HG03460 (cell line): Measurements from ENCODE around the gene TMEM266.

Experiments
- ATAC-seq: cut with Tn5 transposase; IDR thresholded peaks from one replicate; pipeline ENCODE4 v1.9.1; 2021; ENCODE audit not compliant: unreplicated experiment

TMEM266 gene

DNA sequence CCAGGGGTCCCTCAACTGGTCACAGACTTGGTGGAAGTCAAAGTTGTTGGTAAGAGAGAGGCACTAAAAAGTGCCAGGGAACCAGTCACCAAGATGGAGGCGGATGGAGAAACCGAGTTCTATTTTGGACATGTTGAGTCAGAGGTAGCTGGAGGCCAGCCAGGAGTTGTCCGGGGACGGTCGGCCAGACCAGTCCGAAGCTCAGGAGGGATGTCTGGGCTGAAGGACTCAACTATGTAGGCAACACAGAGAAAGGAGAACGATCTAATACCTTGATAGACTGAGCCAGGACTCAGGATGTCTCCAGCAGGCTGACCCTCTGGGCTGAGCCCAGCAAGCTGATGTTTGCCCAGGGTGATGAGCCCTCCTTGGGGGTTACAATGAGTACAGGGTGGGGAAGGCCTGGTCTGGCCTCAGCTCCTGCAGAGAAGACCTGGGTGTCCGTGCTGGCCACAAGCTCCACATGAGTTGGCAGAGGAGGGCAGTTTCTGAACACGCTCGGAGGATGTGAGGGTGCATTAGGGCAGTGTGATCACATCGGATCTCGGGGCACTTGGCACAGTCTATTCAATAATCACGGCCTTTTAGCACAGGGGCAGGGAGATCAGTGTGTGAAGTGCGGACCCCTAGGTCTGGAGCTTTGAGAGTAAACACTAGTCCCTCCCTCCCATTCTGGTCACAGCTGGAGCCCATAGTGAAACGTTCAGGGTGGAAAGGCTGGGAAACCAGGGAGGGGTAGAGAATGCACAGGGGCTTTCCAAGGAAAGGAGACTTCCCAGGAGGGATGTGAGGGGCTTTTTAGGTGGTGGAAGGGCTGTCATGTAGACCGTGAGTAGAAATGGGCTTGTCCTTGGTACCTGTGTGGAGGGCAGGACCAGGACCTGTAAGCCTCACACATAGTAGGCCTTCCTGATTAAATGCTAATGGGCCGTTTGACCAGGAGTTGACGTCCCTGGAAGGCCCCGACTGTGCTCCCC, 139.6 kb downstream of the TMEM266 start:
- no peak for ATAC-seq

DNA sequence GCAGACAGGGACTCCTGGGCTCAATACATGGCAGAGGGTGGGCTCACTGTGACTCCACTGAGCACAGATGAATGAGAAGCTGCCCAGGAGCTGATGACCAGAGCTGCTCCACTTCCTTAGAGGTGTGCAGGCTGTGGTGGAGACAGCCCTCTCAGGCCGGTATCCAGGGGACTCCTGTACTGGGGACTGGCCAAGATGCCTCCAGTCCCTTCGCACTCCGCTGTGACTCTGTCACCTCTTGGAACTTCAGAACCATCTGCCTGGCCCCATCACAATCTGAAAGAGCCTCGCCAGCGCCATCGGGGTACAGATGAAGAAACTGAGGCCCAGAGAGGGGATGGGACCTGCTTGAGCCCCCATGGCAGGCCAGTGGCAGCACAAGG, 140.3 kb downstream of the TMEM266 start:
- ATAC-seq: no peak

DNA sequence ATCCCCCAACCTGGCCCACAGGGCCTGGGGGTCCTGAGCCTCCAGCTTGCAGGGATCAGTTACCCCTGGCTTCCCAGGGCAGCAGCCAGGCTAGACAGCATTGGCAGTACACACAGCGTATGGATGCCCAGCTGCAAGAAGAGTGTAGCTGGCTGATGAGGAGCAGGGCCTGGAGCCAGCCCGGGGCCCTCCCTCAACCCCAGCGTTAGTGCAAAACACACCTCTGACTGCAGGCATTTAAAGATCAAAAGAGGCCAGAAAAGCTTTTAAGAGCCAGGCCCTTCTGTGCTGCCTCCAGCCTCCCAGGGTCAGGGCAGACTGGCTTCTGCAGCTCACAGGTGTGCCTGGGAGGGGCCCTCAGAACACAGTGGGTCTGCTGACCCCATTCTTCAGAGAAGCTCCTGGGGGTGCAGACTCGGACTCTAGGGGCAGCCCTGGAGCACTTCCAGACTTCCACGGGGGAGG, 140.9 kb downstream of the TMEM266 start:
- no peak for ATAC-seq

DNA sequence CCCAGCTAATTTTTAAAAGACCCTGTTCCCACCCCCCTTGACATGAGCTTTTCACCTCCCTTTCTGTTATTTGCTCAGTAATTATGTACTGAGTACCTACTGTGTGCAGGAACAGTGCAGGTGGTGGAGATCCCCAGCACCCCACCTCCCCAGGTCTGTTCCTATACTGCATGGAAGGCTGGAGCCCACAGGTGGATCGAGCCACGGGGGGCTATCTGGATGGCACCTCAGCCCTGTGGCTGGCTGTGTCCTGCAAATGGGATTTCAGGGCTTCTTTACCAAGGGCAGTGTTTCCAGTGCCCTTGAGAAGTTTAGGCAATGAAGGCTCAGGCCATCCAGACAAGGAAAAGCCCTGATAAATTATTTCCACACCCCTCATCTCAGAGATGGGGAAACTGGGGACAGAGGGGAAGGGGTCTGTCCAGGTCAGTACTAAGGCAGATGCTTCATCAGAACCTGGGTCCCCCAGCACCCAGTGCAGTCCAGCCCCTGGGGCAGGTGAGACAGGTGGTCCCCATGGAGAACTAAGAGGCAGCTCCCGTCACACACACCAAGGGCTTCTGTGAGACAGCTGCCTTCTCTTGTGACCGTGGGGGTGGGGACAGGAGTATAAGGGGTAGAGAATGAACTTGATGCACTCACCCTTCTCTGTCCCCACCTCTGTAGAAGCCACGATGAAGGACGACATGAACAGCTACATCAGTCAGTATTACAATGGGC, 141.9 kb downstream of the TMEM266 start:
- ATAC-seq: no peak

DNA sequence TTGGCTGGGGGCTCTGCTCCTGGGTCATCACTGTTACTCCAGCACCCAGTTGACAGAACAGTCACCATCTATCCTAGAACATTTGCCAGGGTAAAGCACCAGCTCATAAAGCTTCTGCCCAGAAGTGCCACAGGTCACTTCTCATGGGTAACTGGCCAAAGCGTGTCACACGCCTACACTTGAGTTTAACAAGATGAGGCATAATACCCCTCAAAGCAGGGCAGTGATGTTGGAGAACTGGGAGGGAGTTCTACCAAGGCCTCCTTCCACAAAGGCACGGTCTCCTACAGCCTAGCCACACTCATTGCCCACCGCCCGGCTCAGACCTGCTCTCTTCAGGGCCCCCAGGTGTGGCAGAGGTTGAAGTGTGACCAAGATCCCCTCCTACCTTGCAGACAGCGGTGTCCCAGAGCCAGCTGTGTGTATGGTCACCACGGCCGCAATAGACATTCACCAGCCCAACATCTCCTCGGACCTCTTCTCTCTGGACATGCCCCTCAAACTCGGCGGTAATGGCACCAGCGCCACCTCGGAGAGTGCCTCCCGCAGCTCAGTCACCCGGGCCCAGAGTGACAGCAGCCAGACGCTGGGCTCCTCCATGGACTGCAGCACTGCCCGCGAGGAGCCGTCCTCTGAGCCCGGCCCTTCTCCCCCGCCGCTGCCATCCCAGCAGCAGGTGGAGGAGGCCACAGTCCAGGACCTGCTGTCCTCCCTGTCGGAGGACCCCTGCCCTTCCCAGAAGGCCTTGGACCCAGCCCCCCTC, 143.7 kb downstream of the TMEM266 start:
- no peak for ATAC-seq

DNA sequence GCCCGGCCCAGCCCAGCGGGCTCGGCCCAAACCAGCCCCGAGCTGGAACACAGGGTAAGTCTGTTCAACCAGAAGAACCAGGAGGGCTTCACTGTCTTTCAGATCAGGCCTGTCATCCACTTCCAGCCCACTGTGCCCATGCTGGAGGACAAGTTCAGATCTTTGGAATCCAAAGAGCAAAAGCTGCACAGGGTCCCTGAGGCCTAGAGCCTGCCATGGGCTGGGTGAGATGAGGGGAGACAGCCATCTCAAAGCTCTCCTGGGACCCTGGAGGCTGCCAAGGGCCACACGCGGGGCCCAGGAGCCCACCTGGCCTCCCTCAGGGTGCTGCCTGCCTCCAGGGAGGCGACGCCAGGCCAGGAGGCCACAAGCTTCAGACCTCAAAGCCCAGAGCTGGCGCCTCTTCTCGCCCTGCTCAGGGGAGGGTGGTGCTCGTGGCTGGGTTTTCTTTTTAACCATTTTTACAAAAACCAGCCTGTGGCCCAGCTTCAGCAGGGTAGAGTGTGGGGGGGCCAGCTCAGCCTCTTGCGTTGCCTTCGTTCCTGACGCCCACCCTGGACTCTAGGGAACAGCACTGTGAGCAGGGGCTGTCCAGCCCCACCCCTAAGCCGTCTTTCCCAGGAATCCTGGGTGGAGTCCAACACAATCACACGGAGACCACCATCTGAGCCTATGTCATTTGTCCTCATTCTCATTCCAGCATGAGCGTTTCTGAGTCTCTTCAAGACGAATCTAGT, 144.5 kb downstream of the TMEM266 start:
- no peak for ATAC-seq

DNA sequence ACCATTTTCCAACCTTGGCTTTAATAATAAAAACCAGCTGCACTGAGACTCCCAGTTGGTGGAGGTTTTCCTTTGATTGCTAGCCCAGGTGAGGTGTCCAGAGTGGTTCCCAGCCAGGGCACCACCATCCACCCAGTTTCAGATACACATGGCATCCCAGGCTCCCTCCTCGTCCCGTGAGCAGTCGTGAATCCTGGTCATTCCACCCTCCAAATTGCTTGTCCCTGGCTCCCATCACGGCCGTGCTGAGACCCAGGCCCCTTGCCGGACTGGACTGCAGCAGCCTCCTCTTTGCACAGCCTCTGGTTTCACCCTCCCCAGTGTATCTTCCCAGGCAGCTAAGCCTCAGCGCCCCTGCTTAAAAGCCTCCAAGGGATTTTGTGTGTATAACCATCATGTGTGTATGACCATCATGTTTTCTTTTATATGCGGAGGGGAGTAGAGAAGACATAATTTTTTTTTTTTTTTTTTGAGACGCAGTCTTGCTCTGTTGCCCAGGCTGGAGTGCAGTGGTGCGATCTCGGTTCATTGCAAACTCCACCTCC, 145.2 kb downstream of the TMEM266 start:
- ATAC-seq: no peak

DNA sequence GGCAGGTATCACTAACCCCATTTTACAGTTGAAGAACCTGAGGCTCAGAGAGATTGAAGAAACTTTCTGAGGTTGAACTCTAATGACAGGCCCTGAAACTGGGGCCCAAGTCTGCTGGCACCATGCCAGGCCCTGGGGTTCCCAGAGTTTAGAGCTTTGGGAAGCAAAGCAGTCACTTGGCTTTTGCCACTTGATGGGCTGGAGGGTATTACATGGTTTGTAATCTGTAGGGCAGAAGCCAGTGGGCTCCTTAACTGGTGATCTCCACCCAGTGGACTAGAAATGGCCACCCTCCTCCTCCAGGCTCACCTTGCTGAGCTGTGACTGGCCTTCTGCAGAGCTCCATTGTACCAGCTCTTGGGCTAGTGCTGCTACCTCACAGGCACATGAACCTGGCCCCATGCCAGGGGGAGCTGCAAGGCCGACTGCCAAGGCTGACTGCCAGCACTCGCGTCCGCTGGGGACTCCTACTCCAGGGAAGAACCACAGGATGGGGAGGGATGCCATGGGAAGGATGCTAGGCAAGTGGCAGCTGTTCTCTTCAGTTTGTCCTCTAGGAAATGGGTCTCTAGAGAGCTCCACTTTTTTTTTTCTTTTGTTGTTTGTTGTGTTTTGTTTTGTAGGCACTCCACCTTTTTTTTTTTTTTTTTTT, 146.7 kb downstream of the TMEM266 start:
- no peak for ATAC-seq

DNA sequence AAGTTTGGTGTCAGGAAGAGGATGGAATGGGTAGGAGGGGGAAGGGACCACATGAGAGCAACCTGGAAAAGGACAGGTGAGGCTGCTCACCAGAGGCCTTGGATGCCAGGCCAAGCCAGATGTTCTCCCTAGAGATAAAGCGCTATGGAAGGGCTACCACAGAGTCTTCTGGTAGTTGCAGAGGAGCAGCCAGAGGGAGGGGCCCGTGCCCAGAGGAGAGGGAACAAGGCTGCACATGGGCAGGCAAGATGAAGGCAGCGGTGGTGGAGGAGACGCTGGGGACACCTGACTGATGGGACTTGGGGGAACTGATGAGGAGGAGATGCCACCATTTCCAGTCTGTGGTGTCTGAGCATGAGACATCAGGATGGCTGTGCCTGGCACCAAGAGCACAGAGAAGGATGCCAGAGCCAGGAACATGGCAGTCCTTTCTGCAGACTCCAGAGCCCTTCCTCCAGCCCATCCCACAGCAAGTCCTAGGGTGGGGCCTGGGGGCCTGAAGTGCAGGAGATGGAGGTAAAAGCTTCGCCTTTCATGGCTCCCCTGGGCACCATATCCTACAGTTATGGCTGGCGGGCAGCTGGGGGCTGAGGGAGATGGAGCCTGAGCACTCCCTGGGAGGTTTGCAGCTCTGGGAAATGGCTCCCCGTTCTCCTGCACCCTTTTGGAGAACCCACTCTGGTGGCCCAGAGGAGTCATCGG, 148.4 kb downstream of the TMEM266 start:
- ATAC-seq: no peak

DNA sequence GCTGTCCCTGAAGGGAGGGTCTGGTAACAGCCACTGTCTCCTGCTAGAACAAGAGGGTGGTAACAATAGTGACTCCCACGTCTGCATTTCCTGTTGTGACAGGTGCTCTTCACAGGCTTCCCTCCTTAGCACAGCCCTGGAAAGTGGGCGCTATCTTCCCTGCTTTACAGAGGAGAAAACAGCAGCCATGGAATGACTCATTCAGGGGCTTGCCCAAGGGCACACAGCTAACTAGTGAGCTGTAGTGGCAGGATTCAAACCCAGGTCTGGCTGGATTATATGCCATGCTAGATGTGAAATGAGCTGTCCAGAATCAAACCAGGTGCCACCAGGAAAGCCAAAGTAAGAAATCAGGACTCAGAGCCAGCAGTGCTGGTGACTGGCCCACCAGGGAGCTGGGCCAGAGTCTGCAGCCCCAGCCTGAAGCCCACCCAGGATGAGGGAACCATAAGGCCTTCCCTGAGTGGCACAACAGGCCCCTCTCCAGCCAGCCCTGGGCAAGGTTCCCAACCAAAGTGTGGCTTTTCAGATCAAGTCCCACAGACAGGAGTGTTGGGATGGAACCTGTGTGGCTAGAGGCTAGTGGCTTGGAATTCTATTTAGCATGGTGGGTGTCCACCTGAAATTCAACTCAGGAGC, 149.1 kb downstream of the TMEM266 start:
- ATAC-seq: no peak

DNA sequence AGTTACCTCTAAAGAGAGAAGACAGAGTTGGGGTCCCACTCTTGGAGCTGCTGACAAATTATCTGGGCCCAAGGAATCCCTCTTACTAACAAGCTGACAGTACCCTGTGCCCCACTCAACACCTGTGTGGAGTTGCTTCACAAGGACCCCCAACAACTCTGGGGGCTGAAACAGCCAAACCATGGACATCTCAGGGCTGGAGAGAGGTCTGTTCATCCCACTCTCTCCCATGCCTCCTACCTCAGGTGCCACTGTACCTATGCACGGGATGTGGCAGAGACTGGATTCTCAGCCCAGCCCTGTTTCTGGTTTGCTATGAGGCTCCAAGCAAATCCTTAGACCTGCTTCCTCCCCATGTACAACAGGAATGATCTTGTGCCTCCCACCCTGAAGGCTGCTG, 149.7 kb downstream of the TMEM266 start:
- no peak for ATAC-seq

DNA sequence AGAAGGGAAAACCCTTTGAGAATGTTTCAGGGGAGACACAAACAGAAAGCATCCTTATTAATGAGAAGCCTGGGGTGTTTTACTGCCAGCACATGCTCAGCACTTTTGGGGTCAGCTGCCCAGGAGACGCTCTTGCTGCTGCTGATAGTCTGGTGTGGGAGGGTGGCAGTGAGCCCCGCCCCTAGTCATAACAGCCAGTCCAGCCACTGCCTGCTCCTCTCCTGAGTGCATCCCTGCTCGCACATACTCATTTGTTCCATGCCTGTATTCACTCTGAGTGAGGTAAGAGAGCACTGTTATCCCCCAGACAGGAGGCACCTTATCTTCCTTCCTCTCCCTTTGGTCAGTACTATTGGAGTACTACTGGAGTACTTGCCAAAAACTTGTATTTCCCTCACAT, 150.2 kb downstream of the TMEM266 start:
- ATAC-seq: no peak

DNA sequence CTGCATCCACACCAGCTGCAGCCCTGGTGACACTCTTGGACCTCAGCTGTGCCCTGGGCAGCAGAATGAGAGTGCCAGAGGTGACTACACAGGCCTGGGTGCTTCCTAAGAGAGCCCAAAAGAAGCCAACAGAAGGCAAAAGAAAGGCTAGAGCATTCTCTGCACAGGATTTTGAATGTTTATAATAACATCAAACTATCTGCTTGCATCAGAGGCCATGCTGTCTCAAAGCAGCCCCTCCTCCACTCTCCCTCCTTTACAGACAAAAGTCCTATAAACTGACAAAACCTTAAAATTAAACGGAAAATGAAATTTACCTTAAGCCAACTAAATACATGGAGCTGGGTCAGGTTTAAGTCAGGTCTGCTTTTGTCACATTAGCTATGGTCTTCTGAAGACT, 155.8 kb downstream of the TMEM266 start:
- ATAC-seq: no peak

DNA sequence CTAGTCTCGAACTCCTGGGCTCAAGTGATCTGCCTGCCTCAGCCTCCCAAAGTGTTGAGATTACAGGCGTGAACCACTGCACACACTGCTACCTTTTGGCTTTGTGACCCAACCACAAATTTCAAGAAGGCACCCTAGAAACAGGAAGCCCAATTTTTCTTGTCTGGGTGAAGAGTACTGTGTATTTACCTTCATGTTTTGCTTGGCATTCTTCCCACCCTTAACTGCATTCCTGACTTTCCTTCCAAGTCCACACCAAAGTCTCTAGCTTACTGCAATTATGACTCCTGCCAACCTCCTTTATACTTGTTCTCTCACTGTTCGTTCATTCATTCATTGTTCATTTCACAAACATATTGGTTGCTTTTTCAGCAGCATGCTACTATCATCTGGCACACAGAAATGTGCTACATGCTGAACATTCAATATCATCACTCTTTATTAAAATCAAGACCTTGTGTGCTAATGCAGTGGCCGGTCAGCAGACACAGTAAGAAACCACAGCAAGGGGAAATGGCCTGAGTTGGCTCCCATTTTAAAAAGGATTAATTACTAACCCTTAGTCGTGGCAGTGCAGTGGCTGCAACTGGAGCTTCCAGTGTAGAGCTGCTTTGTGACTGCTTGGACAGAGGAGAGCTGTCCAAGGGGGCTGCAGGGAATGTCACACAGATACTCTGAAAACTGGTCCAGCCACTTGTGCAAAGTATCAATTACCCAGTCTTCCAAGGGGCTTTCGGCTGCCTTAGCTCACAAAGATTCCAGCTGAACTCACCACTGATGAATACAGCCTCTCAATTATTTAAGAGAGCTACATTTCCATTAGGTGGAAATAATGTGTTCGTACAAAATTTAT, 157.5 kb downstream of the TMEM266 start:
- ATAC-seq: no peak

DNA sequence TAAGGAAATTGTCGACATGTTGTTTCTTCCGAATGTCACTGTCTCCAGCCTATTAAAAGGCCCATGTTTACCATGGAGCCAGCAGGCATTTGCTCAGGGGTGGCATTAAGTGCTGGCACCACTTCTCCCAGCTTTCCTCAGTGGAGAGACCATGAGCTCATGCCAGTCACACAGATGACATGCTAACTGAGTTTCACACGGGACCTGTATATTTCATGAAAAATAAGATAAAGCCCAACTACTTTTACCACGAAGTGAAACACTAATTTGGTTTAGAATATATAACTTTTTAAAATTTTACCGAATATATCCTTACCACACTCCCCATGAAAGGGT, 158.1 kb downstream of the TMEM266 start:
- no peak for ATAC-seq

DNA sequence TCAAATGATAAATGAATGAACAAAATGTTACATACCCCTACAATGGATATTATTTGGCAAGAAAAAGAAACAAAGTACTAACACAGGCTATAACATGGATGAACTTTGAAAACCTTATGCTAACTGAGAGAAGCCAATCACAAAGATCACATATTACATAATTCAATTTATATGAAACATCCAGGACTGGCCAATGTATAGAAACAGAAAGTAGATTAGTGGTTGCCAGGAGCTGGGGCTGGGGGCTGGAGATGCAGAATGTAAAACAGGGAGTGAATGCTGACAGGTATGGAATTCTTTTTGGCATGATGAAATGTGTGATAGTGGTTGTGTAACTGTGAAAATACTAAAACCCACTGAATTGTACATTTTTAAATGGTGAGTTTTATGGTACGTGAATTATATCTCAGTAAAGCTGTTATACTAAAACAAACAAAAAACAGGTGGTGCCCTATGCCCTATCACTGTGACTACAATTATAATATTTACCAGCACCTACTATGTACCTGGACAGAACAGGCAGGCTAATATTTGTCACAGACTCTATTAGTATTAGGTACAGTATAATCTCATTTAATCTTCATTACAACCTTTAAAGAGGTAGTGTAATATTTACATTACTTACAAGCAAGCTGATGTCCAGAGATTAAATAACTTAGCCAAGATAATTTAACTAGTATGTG, 161.4 kb downstream of the TMEM266 start:
- no peak for ATAC-seq

DNA sequence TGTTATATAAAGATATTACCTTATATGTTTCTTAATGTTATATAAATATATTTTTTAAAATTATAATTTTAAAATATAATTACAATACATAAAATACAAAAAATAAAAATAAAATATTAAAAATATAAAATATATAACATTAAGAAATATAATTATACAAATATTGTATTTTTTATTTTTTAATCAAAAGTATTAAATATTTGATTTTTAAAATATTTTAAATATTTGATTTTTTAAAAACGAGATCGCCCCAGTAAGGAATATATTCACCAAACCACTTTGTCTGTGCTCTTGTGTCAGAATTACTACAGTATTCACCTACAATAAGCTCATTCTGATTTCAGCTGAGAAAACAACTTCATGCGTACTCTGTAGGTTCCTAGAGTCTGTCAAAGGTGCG, 162.4 kb downstream of the TMEM266 start:
- ATAC-seq: no peak
